Fibroblast of pulmonary artery (primary cell): ENCODE data around the gene ADAMTSL1.

Experiments used
- DNase-seq: peaks from one replicate; pipeline ENCODE4 v3.0.0-alpha.2; 2010; ENCODE audit warnings: low read depth
- H3K4me3 ChIP-seq: replicated peaks from 2 replicates; pipeline ENCODE4 v1.5.1; 2011; ENCODE audit warnings: low read depth, mild to moderate bottlenecking, control low read depth, low read length, moderate library complexity
- TF ChIP-seq, protein P1 (sequence below): IDR thresholded peaks from 2 replicates; pipeline ENCODE4 v1.5.1; 2011; ENCODE audit warnings: mild to moderate bottlenecking, control low read depth, low read length, inconsistent platforms; ENCODE audit errors: missing control alignments

The ADAMTSL1 gene

GRCh38 chr9:18829873-18830272 lies 355.9 kb downstream of the ADAMTSL1 start:
- DNase-seq = peak; percentile 10
- no peak overlapping the region for H3K4me3 ChIP-seq
- TF ChIP-seq, protein P1, sequence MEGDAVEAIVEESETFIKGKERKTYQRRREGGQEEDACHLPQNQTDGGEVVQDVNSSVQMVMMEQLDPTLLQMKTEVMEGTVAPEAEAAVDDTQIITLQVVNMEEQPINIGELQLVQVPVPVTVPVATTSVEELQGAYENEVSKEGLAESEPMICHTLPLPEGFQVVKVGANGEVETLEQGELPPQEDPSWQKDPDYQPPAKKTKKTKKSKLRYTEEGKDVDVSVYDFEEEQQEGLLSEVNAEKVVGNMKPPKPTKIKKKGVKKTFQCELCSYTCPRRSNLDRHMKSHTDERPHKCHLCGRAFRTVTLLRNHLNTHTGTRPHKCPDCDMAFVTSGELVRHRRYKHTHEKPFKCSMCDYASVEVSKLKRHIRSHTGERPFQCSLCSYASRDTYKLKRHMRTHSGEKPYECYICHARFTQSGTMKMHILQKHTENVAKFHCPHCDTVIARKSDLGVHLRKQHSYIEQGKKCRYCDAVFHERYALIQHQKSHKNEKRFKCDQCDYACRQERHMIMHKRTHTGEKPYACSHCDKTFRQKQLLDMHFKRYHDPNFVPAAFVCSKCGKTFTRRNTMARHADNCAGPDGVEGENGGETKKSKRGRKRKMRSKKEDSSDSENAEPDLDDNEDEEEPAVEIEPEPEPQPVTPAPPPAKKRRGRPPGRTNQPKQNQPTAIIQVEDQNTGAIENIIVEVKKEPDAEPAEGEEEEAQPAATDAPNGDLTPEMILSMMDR = no peak

- TF ChIP-seq, protein P1 = no peak
- no peak overlapping the region for H3K4me3 ChIP-seq
- no peak for DNase-seq
Observed at GRCh38 chr9:18834740-18835361, 360.9 kb downstream of the ADAMTSL1 start.

- TF ChIP-seq, protein P1 = no peak
- H3K4me3 ChIP-seq = no peak overlapping the region
- DNase-seq = no peak
Observed at GRCh38 chr9:18837402-18837801, 363.4 kb downstream of the ADAMTSL1 start.

- no peak for DNase-seq
- H3K4me3 ChIP-seq = no peak overlapping the region
- TF ChIP-seq, protein P1 = no peak
Observed at GRCh38 chr9:18847576-18848275, 373.8 kb downstream of the ADAMTSL1 start.

DNA sequence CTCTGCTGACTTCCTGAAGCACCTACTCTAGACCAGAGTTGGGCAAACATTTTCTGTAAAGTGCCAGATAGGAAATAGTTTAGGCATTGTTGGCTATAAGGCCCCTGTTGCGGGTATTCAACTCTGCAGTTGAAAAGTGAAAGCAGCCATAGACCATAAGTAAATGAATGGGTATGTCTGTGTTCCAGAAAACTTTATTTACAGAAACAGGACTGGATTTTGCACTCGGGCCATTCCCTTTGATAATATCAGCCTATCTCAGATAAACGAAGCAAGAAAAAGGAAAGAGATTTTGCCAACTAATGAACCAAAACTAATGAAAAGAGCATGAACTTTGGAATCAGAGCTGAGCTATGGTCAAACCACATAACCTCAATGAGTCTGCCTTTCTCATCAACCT lies 374.7 kb downstream of the ADAMTSL1 start:
- DNase-seq = no peak
- TF ChIP-seq, protein P1 = no peak

DNA sequence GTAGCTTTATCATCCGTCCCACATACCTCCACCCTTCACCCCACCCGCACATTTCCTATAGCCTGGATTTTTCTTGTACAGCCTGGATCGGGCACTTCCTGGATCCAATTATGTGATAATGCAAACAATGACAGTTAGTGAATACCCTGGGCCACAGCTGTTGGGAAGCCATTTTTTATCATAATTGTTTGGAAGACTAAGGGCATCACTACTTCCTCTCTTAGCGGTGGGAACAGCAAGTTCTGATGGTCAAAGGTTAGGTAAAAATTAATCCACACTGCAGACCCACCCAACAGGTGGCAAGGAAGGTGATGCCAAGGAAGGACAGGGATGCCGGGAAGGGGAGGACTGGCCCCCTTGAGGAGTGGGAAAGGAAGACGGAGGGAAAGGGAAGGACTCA lies 375.3 kb downstream of the ADAMTSL1 start:
- no peak overlapping the region for H3K4me3 ChIP-seq
- TF ChIP-seq, protein P1 = no peak
- no peak for DNase-seq

More for the DNA sequence above, 374.7 kb downstream of the ADAMTSL1 start:
- H3K4me3 ChIP-seq = no peak overlapping the region
